Stimulated activated CD4-positive, alpha-beta T cell treated with anti-CD3 and anti-CD28 coated beads, Interleukin-1b, Interleukin-23, amount 100 ng/mL, for 24 hours (primary cell): ENCODE results near the gene THSD7B.
"Not testable (repeated sequence)": the region's sequence is repeated elsewhere in the genome, so short reads cannot be mapped to it uniquely, and the experiment has no call there.

Experiments used
- DNase-seq, 4 experiments: peaks; one replicate each; pipeline ENCODE4 v3.0.0-alpha.2; 2020; ENCODE audit warnings: low read depth in 4 of 4, low spot score in 1 of 4

The THSD7B gene

DNA sequence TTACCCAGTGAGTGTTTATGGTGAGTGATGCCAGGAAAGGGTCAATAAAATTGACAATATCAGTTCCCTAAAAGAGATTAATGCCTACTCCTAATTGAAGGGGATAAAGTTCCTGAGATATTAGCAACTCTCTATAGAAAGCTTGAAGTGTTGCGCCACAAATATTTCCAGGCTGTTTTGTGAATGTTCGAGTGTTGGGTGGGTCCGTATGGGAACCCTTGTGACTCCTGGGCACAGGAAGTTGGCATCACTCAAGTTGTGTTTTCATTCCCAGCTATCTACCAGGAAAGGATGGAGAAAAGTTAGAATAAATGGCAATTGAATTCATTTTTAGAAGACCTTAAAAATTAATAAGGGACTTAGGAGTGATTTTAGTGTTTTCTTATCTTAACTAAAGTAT lies 472.7 kb downstream of the THSD7B start:
- DNase-seq, result no peak

DNA sequence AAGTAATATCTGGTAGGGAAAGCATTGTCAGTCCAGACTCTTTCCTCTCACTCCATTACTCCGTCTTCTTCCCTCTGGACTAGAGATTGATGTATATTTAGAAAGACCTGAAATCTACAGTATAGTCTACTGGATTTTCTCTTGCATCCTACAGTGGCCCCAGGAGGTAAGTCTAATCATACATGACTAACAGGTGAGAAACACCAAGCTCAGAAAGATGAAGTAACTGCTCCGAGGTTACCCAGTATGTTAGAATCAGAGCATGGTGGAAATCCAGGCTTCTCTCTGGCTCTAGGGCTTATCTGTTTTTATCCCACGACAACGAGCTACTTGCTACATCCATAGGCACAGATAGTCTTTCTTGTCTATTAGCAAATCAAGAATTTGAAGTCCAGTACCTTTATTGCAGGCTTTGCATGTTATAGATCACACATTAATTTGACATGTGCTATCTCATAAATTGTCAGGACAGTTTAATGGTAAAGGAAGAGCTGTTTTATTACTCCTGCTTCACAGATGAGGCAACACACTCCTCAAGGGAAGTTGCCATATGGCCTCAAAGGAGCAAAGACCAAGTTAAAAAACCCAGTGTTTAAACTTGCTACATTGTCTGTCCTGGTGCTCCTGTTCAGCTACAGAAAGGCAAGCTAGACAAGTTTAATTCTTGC lies 484.3 kb downstream of the THSD7B start:
- no peak for DNase-seq

DNA sequence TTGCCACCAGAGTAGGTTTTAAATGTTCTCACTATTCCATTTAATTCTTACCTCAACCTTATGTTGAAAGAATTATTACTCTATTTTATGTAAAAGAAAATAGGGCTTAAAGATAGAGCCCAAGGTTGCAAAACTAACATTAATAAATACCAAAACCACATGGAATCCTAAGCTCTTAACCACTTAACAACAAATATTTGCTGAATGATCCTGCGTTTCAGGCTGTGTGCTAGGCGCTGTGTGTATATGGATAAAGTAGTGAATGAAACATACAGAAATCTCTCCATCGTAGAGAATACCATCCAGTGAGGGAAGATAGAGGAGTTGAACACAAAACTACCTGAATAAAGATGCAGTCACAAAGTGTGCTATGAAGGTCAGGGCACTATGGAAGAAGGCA lies 485.1 kb downstream of the THSD7B start:
- no peak for DNase-seq

DNA sequence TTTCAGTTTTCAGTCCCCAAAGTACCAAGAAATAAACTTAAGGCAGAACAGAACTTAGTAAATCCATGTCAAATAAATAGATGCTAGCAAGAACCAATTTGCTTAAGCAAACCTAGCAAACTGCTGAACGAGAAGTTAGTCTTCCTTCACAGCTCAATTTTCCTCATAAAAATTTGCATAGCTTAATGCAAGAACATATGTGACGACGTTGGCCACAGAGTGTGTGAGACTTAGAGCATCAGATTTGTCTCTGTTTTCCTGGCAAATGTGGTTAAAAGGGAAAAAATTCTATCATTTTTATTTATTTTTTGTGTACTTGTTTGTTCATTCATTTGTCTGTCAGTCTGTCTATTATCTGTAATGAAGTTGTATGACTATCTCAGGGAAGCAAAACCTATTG lies 485.7 kb downstream of the THSD7B start:
- DNase-seq, result no peak

DNA sequence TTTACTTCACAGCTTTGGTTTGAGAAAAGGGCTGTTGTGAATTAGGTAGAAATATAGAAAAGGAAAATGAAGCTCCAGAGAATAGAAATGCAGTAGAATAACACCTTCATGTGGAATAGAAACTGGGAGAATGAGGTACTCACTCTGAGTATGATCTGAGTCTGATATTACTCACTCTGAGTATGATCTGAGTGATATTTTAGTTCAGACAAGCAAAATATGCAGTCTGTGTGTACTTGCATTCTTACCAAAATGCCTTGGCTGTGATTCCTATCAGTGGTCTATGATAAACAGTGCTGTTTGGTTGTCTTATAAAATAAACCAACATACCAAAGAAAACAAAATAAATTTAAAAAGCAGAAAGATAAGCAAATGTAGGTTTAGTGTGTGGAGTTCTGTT lies 487.6 kb downstream of the THSD7B start:
- no peak for DNase-seq

DNA sequence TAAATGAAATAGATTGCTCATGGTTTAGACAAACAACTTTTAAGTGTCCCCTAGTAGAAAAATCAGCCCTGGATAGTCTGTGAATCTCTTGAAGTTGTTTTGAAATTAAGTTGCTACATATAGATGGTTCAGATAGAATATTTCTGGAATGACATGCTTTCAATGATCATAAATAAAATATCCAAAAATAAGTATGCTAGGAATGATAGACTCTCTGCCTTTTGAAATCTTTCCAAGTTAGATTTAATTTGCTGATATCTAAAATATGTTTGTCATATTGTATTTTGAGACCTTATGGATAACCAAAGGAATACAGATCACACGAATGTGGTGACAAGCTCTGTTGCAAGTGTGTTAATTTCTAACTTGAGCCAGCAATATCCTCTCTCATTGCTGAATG lies 488.7 kb downstream of the THSD7B start:
- no peak for DNase-seq

DNA sequence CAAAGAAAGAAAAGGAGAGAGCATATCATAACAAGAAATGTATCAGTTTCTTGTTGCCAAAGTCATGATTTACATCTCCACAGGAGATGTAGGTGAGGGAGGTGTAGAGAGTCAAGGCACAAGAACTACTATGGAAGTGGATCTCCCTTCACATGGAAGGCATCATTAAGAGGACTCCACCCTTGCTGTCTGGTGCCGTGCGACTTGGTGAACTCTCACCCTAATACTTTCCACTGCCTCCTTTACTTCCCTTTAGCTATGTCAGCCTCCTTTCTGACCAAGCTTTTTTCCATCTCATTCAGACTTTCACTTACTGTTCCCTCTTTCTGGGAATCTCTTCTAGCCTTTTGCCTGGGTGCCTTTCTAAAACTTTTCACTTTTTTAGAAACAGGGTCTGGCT lies 490.0 kb downstream of the THSD7B start:
- DNase-seq, result no peak

DNA sequence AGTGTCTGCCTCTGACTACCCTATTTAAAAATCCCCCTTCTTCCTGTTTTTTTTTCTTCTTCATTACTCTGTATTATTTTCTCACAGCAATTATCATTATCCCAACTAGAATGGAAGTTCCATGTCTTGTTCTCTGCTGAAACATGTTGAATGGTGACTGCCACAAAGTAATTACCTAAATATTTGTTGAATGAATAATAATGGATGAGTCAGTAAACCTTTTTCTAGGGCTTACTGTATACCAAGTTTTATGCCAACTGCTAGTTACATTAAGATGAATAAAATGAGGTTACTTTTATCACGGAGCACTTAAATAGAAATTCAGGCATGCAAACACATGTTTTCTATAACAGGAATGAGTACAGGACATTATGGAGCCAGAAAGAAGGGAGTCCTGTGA lies 490.6 kb downstream of the THSD7B start:
- no peak for DNase-seq

DNA sequence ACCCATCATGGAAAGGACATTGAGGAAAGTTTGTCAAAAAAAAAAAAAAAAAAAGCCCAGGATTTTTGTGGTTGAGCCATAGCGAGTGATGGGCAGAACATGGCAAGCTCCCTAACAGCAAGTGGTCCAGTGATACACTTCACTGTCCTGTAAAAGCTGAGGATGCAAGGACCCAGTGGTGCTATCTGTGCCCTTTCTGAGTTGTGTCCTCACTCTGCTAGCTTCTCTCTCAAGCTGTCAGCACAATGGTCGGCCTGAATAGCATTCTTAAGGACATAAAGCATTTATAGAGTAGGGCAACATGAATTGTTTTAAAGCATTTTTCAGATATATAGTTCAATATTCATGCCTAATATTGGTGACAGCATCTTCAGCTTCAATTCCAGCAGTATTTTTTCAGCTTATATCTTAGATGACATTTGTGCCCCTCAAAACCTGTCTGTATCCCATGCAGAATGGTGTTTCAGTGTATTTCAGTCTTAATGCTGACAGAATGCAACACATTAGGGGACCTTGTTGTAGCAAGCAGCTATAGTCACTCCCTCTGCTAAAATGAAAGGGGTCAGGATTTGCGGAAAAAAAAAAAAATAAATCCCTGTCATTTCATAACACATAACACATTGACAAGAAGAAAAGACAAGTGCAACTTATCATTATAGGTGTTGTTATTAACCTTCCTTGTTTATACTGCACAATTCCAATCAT lies 496.7 kb downstream of the THSD7B start:
- no peak for DNase-seq

DNA sequence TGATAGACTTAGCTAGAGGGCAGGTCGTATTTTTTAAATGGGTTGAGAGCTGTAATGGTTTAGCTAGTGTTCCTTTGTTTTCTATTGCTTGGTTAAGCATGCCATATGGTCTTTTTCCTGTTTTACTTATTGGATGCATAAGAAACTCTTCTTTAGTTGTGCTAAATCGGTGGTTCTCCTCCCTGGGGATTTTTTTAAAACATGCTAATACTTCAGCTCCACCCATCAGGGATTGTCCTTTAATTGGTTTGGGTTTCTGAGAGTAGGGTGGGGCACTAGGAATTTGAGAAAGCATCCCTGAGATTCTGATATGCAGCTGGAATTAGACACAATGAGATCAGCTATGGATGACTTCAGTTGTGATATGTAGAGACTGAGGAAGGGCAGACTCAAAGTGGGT lies 497.2 kb downstream of the THSD7B start:
- DNase-seq, result no peak

DNA sequence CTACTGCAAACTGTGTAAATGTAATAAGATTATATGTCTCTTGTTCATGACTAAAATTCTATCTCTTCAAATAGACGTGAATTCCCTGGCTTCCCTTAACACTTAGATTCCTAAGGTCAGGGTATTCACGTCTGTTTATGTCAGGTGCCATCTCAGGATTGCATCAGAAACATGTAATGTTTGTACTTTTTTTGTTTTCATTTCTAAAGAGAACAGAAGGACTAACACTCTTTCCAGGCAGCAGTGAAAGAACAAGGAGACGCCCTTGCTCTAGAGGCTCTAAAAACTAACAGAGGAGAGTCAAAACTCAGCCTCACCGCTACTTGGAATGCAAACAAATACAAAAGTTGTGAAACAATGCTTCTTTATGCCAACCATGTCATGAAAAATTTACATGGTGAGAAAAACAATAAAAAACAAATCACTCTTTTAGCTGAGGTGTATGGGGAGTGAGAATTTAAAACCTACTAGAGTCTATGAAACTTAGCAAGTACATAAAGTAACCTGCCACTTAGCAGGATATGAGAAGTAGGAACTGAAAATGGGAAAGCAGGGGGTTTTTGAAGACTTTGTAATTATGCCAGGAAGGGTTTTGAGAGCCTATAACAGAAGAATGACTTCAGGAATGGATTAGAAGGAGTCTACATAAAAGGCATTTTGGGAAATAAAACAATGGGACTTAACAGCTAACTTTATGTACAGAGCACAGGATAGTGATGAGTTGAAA lies 522.7 kb downstream of the THSD7B start:
- no peak for DNase-seq

DNA sequence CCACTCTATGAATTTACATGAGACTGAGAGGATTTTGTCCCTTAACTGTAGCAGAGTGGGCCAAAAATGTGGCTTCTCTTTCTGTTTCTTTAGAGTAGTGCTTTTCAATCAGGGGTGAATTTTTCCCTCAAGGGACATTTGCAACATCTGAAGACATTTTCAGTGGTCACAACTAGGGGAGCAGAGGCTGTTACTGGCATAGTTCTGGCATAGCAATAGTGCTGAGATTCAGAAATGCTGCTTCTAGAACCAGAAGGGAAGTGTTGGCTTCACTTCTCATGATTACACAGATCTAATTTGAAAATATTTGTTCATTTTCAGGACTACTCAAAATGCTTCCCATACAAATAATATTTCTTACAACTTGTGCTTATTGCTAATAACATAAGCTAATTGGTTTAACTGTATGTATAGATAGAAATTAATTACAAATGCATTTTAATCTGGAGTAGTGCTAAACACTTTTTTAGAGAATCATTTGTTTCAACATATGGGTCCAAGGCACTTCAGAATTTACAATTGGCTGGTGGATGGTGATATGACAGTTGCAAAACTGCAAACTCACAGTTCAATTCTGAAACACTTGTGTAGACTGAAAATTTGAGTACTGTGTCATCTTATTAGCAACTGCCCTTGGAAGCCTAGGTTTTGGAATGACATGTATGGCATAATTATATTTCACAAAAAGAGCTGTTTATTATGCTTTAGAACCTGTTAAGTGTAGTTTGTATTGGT lies 526.7 kb downstream of the THSD7B start:
- DNase-seq, result no peak

DNA sequence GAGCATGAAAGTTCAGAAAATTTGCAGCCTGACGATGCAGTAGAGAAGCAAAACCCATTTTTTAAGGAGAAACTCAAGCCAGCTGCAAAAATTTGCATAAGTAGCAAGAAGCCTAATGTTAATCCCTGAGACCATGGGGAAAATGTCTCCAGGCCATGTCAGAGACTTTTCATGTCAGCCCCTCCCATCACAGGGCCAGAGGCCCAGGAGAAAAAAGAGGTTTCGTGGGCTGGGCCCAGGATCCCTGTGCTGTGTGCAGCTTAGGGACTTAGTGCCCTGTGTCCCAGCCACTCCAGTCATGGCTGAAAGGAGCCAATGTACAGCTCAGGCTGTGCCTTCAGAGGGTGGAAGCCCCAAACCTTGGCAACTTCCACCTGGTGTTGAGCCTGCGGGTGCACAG lies 533.0 kb downstream of the THSD7B start:
- no peak for DNase-seq

DNA sequence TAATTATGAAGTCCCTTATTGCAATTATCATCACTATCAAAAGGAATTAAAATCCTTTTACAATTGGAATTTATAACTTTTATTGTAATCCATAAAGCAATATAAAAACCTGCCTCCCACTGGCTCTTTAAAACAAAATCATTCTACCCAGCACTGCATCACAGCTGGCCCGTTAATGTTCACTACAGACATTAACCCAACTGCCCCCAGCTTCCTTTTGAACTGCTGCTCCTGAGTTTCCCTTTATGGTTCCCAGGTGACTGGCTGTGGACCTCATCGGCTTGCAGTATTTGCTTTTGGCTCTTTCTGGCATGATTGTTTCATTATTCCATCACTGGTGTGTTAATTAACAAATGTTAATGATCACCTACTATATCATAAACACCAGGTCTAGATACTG lies 535.6 kb downstream of the THSD7B start:
- no peak for DNase-seq

DNA sequence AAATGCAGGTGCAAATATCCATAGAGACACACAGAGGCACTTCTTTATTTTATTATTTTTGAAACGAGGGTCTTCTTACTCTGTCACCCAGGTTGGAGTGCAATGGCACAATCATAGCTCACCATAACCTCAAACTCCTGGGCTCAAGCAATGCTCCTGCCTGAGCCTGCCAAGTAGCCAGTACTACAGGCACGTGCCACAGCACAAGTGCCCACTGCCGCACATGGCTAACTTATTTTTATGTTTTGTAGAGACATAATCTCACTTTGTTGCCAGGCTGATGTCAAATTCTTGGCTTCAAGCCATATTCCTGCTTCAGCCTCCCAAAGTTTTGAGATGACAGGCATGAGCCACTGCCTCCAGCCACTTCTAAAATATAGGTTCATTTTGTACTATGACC lies 537.6 kb downstream of the THSD7B start:
- no peak for DNase-seq

DNA sequence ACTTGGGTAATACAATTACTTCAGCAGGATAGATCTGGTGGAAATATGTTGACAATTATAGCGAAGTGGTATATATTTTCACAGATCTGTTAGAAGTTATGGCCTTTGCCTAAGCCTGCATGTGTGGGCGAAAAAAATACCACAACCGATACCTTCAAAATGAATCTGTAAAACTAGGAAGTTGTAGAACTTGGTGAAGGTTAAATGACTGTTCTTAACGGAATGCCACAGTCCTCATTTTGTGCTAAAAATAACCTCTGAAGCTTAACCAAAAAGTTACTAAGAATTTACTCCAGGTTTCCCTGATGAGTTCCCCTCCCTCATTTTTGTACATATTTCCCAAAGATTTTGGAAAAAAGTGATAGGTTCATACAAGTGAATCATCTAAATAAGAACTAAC lies 550.7 kb downstream of the THSD7B start:
- no peak for DNase-seq

DNA sequence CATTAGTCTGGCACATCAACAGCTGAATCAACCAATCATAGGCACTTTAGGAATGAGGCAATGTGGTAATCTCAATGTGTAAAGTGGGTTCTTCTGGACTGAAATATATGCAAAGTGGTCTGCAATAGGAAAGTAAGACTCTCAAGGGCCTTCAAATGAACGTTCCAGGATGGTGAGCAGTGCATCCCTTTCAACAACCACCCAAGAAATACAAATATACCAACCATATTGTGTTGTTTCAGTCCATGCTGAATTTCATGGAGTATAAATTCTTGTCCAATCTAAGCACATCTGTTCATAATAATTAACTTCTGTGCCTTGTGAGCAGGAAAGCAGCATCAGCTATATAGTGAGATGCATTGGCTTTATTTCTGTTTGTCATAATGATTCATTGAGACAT lies 556.2 kb downstream of the THSD7B start:
- DNase-seq, result no peak

DNA sequence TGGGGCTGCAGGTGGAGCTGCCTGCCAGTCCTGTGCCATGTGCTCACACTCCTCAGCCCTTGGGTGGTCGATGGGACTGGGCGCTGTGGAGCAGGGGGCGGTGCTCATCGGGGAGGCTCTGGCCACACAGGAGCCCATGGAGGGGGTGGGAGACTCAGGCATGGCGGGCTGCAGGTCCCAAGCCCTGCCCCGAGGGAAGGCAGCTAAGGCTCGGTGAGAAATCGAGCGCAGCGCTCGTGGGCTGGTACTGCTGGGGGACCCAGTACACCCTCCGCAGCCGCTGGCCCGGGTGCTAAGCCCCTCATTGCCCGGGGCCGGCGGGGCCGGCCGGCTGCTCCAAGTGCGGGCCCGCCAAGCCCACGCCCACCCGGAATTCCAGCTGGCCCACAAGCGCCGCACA lies 566.2 kb downstream of the THSD7B start:
- not testable (repeated sequence) for DNase-seq

DNA sequence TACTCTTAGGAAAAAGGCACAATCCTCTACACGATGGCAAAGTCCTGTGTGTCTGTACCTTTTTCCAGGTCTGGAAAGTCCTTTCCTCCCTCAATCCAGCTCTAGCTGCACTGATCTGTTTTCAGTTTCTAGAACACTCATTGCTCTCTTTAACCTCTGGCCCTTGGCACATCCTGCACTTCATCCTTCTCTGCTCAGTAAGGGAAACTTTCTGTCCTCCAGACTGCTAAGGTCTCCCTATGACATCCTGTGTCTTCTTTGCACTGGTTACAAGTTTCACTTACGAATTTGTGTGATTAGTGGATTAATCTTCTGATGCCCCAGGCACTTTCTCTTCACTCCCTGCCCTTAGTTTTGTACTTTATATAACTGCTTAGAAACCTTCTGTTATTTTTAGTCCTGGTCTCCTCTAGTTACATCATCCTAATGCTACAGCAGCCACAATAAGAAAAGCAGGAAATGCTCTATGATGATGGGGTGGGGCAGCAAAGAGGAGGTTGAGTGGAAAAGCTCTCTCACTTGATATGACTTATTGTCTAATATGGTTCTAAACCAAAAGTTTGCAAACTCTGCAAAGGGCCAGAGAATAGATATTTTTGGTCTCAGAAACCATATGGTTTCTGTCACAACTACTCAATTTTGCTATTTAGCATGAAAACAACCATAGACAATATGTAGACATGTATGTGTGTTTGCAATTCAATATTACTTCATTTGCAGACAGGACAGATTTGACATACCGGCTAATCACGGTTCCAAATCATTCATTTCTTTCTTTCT lies 568.2 kb downstream of the THSD7B start:
- no peak for DNase-seq

DNA sequence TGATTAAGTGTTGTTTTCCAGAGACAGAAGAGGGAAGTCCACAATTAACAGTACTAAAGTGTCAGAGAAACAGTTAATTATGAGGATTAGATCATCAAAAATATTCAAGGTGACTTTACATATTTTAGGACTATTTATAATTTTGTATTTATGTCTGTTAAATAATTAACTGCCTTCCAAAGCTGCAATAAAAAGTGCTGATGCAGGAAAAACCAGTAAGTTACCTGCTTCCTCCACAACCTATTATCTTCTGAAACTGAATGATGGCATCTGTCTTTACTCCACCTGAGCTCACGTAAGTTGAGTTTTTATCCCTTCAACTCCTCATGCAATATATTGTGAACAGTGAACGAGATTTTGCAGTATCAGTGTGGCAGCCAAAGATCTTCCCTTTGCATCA lies 570.7 kb downstream of the THSD7B start:
- DNase-seq, result no peak

DNA sequence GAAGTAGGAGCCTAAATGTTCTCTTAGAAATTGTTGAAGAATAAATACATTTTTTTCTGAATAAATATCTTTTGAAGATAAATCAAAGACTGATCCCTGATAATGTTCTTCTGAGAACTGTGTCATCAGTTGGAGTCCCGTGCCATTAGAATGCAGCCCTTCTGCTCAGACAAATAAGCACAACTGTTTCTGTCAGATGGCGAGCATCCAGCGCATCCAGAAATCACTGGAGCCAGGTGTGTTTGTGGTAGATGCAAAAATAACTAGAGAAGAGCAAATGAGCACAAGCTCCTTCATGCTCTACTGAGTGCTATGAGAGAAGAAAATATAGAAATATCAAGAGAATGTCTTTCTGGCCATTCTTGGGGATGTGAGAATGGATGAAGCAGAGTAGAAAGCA lies 573.7 kb downstream of the THSD7B start:
- no peak for DNase-seq
